Testis (tissue), 2 donors: Measurements from ENCODE around the gene GET4.

Experiments
- CTCF ChIP-seq, 3 experiments: fragments of 450-650 bp in 2 of 3; fragments of 200-600 bp in 1 of 3; sonication (generic) in 1 of 3; IDR thresholded peaks; one replicate each; pipeline ENCODE4 v1.5.1; 2016 to 2019; ENCODE audit warnings: antibody characterized with exemption in 3 of 3, mild to moderate bottlenecking in 2 of 3, moderate library complexity in 1 of 3
- POLR2A ChIP-seq: fragments of 450-650 bp; IDR thresholded peaks from one replicate; pipeline ENCODE4 v1.6.1; 2017; ENCODE audit warnings: antibody characterized with exemption, mild to moderate bottlenecking, moderate library complexity

GRCh38 chr7:877312-878232, 1.2 kb downstream of the GET4 start:
- no peak for TF ChIP-seq POLR2A
- no peak for TF ChIP-seq CTCF (IDR thresholded peaks at IDR 0.05)
